Neural cell (in vitro differentiated cells): Measurements from ENCODE around the gene STN1.

Experiments
- EZH2 ChIP-seq: fragments of 200-600, 300-800 bp; shearing (Covaris generic), sonication (generic); IDR thresholded peaks from 2 replicates; pipeline ENCODE4 v1.6.1; 2014; ENCODE audit warnings: antibody characterized with exemption, low read length, borderline replicate concordance, mild to moderate bottlenecking; ENCODE audit not compliant: insufficient read depth, poor library complexity, severe bottlenecking
- POLR2AphosphoS5 ChIP-seq: IDR thresholded peaks from 2 replicates; pipeline ENCODE4 v1.6.1; 2012
- TF ChIP-seq, protein P1 (sequence below): fragments of 450-650 bp; IDR thresholded peaks from 2 replicates; pipeline ENCODE4 v1.5.1; 2014; ENCODE audit warnings: antibody characterized with exemption, mild to moderate bottlenecking, moderate library complexity; ENCODE audit not compliant: poor library complexity, severe bottlenecking
- TF ChIP-seq, protein P2 (sequence below): IDR thresholded peaks from 2 replicates; pipeline ENCODE4 v1.6.1; 2012; ENCODE audit warnings: borderline replicate concordance

DNA sequence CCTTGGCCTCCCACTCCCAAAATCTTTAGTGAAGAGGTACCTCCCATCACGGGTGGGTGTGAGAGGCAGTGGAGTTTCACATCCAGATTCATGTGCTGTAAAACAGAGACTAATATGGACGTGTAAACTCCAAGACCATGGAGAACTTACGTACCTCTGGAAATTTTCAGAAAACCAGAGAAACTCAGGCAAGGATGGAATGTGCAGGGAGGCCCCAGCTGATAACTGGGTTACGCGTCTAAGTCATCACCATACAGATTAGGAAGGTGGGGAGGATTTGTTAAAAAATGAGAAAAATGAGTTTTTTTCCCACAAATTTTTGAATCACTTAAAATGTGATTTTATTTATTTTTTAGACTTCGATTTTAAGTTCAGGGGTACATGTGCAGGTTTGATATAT is 16.3 kb upstream of the STN1 start:
- TF ChIP-seq, protein P1, sequence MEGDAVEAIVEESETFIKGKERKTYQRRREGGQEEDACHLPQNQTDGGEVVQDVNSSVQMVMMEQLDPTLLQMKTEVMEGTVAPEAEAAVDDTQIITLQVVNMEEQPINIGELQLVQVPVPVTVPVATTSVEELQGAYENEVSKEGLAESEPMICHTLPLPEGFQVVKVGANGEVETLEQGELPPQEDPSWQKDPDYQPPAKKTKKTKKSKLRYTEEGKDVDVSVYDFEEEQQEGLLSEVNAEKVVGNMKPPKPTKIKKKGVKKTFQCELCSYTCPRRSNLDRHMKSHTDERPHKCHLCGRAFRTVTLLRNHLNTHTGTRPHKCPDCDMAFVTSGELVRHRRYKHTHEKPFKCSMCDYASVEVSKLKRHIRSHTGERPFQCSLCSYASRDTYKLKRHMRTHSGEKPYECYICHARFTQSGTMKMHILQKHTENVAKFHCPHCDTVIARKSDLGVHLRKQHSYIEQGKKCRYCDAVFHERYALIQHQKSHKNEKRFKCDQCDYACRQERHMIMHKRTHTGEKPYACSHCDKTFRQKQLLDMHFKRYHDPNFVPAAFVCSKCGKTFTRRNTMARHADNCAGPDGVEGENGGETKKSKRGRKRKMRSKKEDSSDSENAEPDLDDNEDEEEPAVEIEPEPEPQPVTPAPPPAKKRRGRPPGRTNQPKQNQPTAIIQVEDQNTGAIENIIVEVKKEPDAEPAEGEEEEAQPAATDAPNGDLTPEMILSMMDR: no peak
- no peak for TF ChIP-seq EZH2
- TF ChIP-seq POLR2AphosphoS5: no peak
- TF ChIP-seq, protein P2, sequence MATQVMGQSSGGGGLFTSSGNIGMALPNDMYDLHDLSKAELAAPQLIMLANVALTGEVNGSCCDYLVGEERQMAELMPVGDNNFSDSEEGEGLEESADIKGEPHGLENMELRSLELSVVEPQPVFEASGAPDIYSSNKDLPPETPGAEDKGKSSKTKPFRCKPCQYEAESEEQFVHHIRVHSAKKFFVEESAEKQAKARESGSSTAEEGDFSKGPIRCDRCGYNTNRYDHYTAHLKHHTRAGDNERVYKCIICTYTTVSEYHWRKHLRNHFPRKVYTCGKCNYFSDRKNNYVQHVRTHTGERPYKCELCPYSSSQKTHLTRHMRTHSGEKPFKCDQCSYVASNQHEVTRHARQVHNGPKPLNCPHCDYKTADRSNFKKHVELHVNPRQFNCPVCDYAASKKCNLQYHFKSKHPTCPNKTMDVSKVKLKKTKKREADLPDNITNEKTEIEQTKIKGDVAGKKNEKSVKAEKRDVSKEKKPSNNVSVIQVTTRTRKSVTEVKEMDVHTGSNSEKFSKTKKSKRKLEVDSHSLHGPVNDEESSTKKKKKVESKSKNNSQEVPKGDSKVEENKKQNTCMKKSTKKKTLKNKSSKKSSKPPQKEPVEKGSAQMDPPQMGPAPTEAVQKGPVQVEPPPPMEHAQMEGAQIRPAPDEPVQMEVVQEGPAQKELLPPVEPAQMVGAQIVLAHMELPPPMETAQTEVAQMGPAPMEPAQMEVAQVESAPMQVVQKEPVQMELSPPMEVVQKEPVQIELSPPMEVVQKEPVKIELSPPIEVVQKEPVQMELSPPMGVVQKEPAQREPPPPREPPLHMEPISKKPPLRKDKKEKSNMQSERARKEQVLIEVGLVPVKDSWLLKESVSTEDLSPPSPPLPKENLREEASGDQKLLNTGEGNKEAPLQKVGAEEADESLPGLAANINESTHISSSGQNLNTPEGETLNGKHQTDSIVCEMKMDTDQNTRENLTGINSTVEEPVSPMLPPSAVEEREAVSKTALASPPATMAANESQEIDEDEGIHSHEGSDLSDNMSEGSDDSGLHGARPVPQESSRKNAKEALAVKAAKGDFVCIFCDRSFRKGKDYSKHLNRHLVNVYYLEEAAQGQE: no peak
